Tibial nerve (tissue), 4 donors: ENCODE measurements around the gene CKAP5. TPM values are rescaled to one million over a fixed set of nuclear protein-coding genes. Genes with fewer than 3 reads are reported as not detected.

ENCODE experiments used
- DNase-seq, 2 donors: peaks; one replicate each; pipeline ENCODE4 v3.0.0-alpha.2; 2019; ENCODE audit warnings: low spot score in 2 of 2
- H3K27ac ChIP-seq, 4 donors: fragments of 200-600 bp; sonication (generic) in 3 of 4; one replicate each; pipeline ENCODE4 v1.5.1; 2017 to 2019; ENCODE audit warnings: mild to moderate bottlenecking in 1 of 4
- H3K27me3 ChIP-seq, 2 donors: fragments of 200-600 bp; sonication (generic) in 1 of 2; one replicate each; pipeline versions ENCODE4 v1.5.1 to v1.6.0; 2017 to 2019
- H3K36me3 ChIP-seq, 3 donors: fragments of 200-600 bp; sonication (generic); one replicate each; pipeline ENCODE4 v1.5.1; 2018 to 2019
- H3K4me1 ChIP-seq, 4 donors: fragments of 200-600 bp; sonication (generic) in 3 of 4; one replicate each; pipeline ENCODE4 v1.5.1; 2017 to 2019
- H3K4me3 ChIP-seq, 4 donors: fragments of 200-600 bp; sonication (generic) in 3 of 4; one replicate each; pipeline ENCODE4 v1.5.1; 2017 to 2019; ENCODE audit warnings: mild to moderate bottlenecking in 1 of 4, moderate library complexity in 1 of 4
- H3K9me3 ChIP-seq, 4 donors: fragments of 200-600 bp; sonication (generic) in 3 of 4; one replicate each; pipeline ENCODE4 v1.5.1; 2017 to 2019
- CTCF ChIP-seq, 5 experiments: fragments of 200-600 bp in 3 of 5; fragments of 450-650 bp in 2 of 5; sonication (generic) in 3 of 5; IDR thresholded peaks; one replicate each; pipeline ENCODE4 v1.5.1; 2016 to 2019; ENCODE audit warnings: antibody characterized with exemption in 5 of 5, mild to moderate bottlenecking in 3 of 5, moderate library complexity in 2 of 5
- EP300 ChIP-seq, 2 donors: sonication (generic); formaldehyde crosslinking; IDR thresholded peaks; one replicate each; pipeline ENCODE4 v1.6.1; 2017; ENCODE audit warnings: antibody characterized with exemption in 2 of 2, mild to moderate bottlenecking in 1 of 2
- POLR2A ChIP-seq, 2 donors: fragments of 450-650 bp; IDR thresholded peaks; one replicate each; pipeline ENCODE4 v1.6.1; 2017; ENCODE audit warnings: antibody characterized with exemption in 2 of 2, mild to moderate bottlenecking in 2 of 2, moderate library complexity in 2 of 2
- WGBS, 2 donors: methylation state at CpG; one replicate each; pipeline ENCODE4 v1.1.5; 2018; 5-methylcytosine and 5-hydroxymethylcytosine counted together
- total RNA-seq, 4 donors: library from RNA; depleted of rRNA; stranded (reverse); fragments of >200 nt; gene quantifications; one replicate each; pipeline ENCODE4 v1.1.0, GENCODE V29; 2016

The CKAP5 gene
- total RNA-seq, 4 donors from 2014 or later = 36.9 to 52.7 (median 47.7) TPM

GRCh38 chr11:46698597-46698996 is 147.5 kb downstream of the CKAP5 start:
- peaks cover 0 to 77% (median 45%) of the 10 kb centered on the region in 4 donors for H3K4me1 ChIP-seq
- no peak for DNase-seq
- peak overlapping the region in 2 of 4 donors; percentile 22 to 91 for H3K27ac ChIP-seq
- peak overlapping the region in 1 of 4 donors; percentile 83 for H3K4me3 ChIP-seq
- H3K9me3 ChIP-seq = no peaks in the 10 kb centered on the region
- WGBS, 2 donors = 4 to 39% methylated on average over 1 of the region's 1 CpG
- no peaks in the 10 kb centered on the region for H3K27me3 ChIP-seq
- peaks cover 5 to 51% (median 29%) of the 10 kb centered on the region in 3 donors for H3K36me3 ChIP-seq
- TF ChIP-seq EP300 (IDR thresholded peaks at IDR 0.05) (no peak), POLR2A (IDR thresholded peaks at IDR 0.05) (no peak), CTCF (IDR thresholded peaks at IDR 0.05) (no peak)

- H3K4me3 ChIP-seq = no peak overlapping the region
- DNase-seq = no peak
- 49 to 51% methylated on average over 2 of the region's 2 CpGs for WGBS, 2 donors
- H3K4me1 ChIP-seq = peaks cover 0 to 75% (median 45%) of the 10 kb centered on the region in 4 donors
- H3K27ac ChIP-seq = peak overlapping the region in 2 of 4 donors; percentile 50 to 91
- no peak for TF ChIP-seq POLR2A (IDR thresholded peaks at IDR 0.05)
- TF ChIP-seq CTCF (IDR thresholded peaks at IDR 0.05) = no peak
- TF ChIP-seq EP300 (IDR thresholded peaks at IDR 0.05) = no peak
- H3K27me3 ChIP-seq = no peaks in the 10 kb centered on the region
- no peaks in the 10 kb centered on the region for H3K9me3 ChIP-seq
- peaks cover 2 to 51% (median 24%) of the 10 kb centered on the region in 3 donors for H3K36me3 ChIP-seq
Measured at GRCh38 chr11:46697723-46698122, 148.4 kb downstream of the CKAP5 start.

GRCh38 chr11:46697303-46697702 is 148.8 kb downstream of the CKAP5 start:
- WGBS, 2 donors = 48 to 54% methylated on average over 3 of the region's 3 CpGs
- Histone ChIP-seq H3K36me3 (peaks cover 2 to 51% (median 21%) of the 10 kb centered on the region in 3 donors), H3K27me3 (no peaks in the 10 kb centered on the region), H3K9me3 (no peaks in the 10 kb centered on the region), H3K27ac (peak overlapping the region in 2 of 4 donors; percentile 50 to 91), H3K4me3 (no peak overlapping the region), H3K4me1 (peaks cover 0 to 71% (median 42%) of the 10 kb centered on the region in 4 donors)
- TF ChIP-seq POLR2A (IDR thresholded peaks at IDR 0.05) (no peak), CTCF (IDR thresholded peaks at IDR 0.05) (no peak), EP300 (IDR thresholded peaks at IDR 0.05) (no peak)
- DNase-seq = no peak

- Histone ChIP-seq H3K4me1 (peaks cover 0 to 61% (median 32%) of the 10 kb centered on the region in 4 donors), H3K9me3 (no peaks in the 10 kb centered on the region), H3K27ac (peak overlapping the region in 2 of 4 donors; percentile 29 to 43), H3K4me3 (no peak overlapping the region), H3K27me3 (no peaks in the 10 kb centered on the region), H3K36me3 (peaks cover 2 to 61% (median 26%) of the 10 kb centered on the region in 3 donors)
- TF ChIP-seq POLR2A (IDR thresholded peaks at IDR 0.05) (no peak), CTCF (IDR thresholded peaks at IDR 0.05) (no peak), EP300 (IDR thresholded peaks at IDR 0.05) (no peak)
- 86% methylated on average over 11 of the region's 11 CpGs for WGBS, 2 donors
- no peak for DNase-seq
Measured at GRCh38 chr11:46696212-46696558, 149.9 kb downstream of the CKAP5 start.

GRCh38 chr11:46695345-46696211 is 150.5 kb downstream of the CKAP5 start:
- H3K9me3 ChIP-seq = no peaks in the 10 kb centered on the region
- no peaks in the 10 kb centered on the region for H3K27me3 ChIP-seq
- H3K4me3 ChIP-seq = no peak overlapping the region
- peaks cover 0 to 61% (median 32%) of the 10 kb centered on the region in 4 donors for H3K4me1 ChIP-seq
- peak overlapping the region in 2 of 4 donors; percentile 29 to 64 for H3K27ac ChIP-seq
- DNase-seq = no peak
- 80 to 84% methylated on average over 10 to 12 of the region's 12 CpGs for WGBS, 2 donors
- TF ChIP-seq EP300 (IDR thresholded peaks at IDR 0.05) (no peak), CTCF (IDR thresholded peaks at IDR 0.05) (no peak), POLR2A (IDR thresholded peaks at IDR 0.05) (no peak)
- H3K36me3 ChIP-seq = peaks cover 2 to 67% (median 26%) of the 10 kb centered on the region in 3 donors
